Kidney (tissue), 14 donors: ENCODE results near the gene DCBLD2. TPM values are rescaled to one million over a fixed set of nuclear protein-coding genes. Genes with fewer than 3 reads are reported as not detected.
A peak's percentile ranks its signal among the peaks of the same experiment; 100 is the strongest.

ENCODE experiments used
- DNase-seq, 5 donors: peaks; one replicate each; pipeline ENCODE4 v3.0.0-alpha.2; 2013 to 2020
- FAIRE-seq: peaks from 2 replicates; lab custom pipeline; 2012; peaks lifted over from hg19 to GRCh38; lab: Jason Lieb, UNC
- H3K27ac ChIP-seq, 2 donors: one replicate each; pipeline ENCODE4 v1.7.0; 2013; ENCODE audit warnings: low read depth in 2 of 2, low read length in 2 of 2, inconsistent platforms in 1 of 2
- H3K27me3 ChIP-seq: one replicate; pipeline ENCODE4 v1.7.1; 2013; ENCODE audit warnings: low read length, inconsistent platforms; ENCODE audit not compliant: control insufficient read depth, insufficient read depth
- H3K36me3 ChIP-seq, 3 donors: one replicate each; pipeline versions ENCODE4 v1.7.0 to v1.7.1; 2013; ENCODE audit warnings: low read length in 3 of 3, control low read depth in 1 of 3, inconsistent platforms in 1 of 3; ENCODE audit not compliant: insufficient read depth in 3 of 3, control insufficient read depth in 2 of 3
- H3K4me1 ChIP-seq, 3 donors: one replicate each; pipeline versions ENCODE4 v1.7.0 to v1.7.1; 2013; ENCODE audit warnings: low read length in 3 of 3, inconsistent platforms in 1 of 3, low read depth in 1 of 3; ENCODE audit not compliant: control insufficient read depth in 2 of 3, insufficient read depth in 2 of 3
- H3K4me3 ChIP-seq, 3 donors: one replicate each; pipeline versions ENCODE4 v1.7.0 to v1.8.1; 2013; ENCODE audit warnings: low read length in 3 of 3, control low read depth in 1 of 3, inconsistent platforms in 1 of 3
- H3K9ac ChIP-seq, 3 donors: one replicate each; pipeline versions ENCODE4 v1.7.0 to v1.7.1; 2013; ENCODE audit warnings: low read length in 3 of 3, control low read depth in 1 of 3, inconsistent platforms in 1 of 3
- H3K9me3 ChIP-seq, 3 donors: one replicate each; pipeline versions ENCODE4 v1.7.0 to v1.7.1; 2013; ENCODE audit warnings: low read length in 3 of 3, control low read depth in 1 of 3, inconsistent platforms in 1 of 3; ENCODE audit not compliant: control insufficient read depth in 2 of 3, insufficient read depth in 1 of 3
- intact Hi-C: fragments of 100-400 bp; cut with DNase I; formaldehyde crosslinking; loops from one replicate; pipeline ENCODE4 v1.11.1; 2022
- polyA plus RNA-seq: library from polyadenylated mRNA; stranded (reverse); fragments of 350-450 nt; fragmentation: Illumina TruSeq; extraction: RNeasy Lipid Tissue Mini Kit (QIAGEN cat#74804); gene quantifications from one replicate; pipeline ENCODE4 v1.2.3, GENCODE V29; 2014; ENCODE audit warnings: low read depth, low replicate concordance; ENCODE audit not compliant: insufficient read depth
- total RNA-seq: library from RNA; stranded (reverse); fragmentation: NEBNext Ultra II Directional; extraction: Animal tissue kit (Norgen Biotek cat#: 25700); gene quantifications from one replicate; pipeline ENCODE4 v1.2.1, GENCODE V29; 2021
- TF ChIP-seq, protein P1 (sequence below): IDR thresholded peaks from 3 replicates; pipeline ENCODE4 v1.5.1; 2012; ENCODE audit warnings: mild to moderate bottlenecking, moderate library complexity, borderline replicate concordance; ENCODE audit not compliant: insufficient read depth; ENCODE audit errors: extremely low read depth
- donor health status: control.
- donor health status: control.
- donor health status: control.
- donor health status: control.
- donor health status: control.
- donor health status: DM: yes; HTN: yes; CAD: no.
- donor health status: Normal renal cell carcinoma (clear cell type).

Gene DCBLD2
- total and polyA plus RNA-seq, 2 donors from 2014 or later = 8.0 to 39.3 TPM

DNA sequence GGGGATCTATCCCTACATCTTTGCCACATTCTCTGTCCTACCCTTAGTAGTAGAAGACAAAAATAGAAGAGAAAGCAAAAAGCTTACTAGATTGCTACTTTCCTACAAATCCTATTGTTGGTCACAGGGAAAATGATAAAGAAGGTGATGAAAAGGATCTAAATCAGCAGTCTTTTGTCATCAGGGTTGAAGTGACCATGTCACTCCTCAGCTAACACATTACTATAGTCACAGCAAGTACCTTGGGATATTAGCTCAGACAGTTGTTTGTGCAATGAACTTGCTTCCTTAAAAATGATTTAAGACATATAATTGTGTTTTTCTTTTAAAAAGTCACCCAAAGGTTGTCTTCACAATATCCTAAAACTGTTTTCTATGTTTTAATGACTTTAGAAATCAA lies 132.0 kb downstream of the DCBLD2 start:
- peaks cover 0 to 16% (median 4%) of the 10 kb centered on the region in 3 donors for H3K4me1 ChIP-seq
- FAIRE-seq = no peak
- no peak for DNase-seq
- intact Hi-C loops = no loop called here
- no peaks in the 10 kb centered on the region for H3K36me3 ChIP-seq
- H3K9ac ChIP-seq = no peak overlapping the region
- no peak overlapping the region for H3K4me3 ChIP-seq
- TF ChIP-seq, protein P1, sequence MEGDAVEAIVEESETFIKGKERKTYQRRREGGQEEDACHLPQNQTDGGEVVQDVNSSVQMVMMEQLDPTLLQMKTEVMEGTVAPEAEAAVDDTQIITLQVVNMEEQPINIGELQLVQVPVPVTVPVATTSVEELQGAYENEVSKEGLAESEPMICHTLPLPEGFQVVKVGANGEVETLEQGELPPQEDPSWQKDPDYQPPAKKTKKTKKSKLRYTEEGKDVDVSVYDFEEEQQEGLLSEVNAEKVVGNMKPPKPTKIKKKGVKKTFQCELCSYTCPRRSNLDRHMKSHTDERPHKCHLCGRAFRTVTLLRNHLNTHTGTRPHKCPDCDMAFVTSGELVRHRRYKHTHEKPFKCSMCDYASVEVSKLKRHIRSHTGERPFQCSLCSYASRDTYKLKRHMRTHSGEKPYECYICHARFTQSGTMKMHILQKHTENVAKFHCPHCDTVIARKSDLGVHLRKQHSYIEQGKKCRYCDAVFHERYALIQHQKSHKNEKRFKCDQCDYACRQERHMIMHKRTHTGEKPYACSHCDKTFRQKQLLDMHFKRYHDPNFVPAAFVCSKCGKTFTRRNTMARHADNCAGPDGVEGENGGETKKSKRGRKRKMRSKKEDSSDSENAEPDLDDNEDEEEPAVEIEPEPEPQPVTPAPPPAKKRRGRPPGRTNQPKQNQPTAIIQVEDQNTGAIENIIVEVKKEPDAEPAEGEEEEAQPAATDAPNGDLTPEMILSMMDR = no peak
- H3K9me3 ChIP-seq = no peaks in the 10 kb centered on the region
- no peaks in the 10 kb centered on the region for H3K27me3 ChIP-seq
- H3K27ac ChIP-seq = no peak overlapping the region

DNA sequence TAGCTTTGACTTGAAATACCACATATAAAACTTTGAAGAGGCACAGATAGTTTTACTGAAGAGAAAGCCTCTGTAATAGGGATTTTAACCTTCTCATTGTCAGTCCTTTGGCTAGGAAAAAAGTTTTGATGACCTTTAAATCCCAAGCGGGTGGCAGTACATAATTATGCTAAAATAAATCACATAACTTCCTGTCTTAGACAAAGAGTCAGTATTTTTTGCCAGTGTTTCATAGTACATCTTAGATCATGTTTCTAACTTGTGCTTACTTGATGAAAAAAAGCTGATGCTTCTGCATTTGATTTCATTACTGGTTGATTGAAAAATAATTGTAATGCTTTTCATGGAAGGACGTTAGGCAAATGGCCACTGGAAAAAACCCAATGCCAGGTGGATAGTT lies 132.5 kb downstream of the DCBLD2 start:
- TF ChIP-seq, protein P1 = no peak
- intact Hi-C loops = no loop called here
- FAIRE-seq = no peak

DNA sequence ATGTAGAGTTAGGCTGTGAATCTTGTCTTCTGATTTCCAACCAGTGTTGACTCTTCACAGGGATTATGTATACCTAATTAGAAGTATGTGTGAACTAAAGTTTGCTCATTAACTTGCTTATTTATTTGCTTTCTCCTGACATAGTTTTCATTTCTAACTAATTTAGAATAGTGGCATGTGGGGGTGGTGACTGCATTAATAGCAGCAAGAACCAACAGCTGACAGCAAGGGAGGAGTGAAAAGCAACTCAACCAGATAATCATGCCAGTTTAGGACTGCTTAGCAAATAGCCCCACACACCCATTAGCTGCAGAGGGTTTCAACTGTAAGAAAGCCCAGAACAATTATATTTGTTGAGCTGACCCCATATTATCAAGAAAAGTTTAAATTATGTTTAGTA lies 134.6 kb downstream of the DCBLD2 start:
- no peak overlapping the region for H3K4me3 ChIP-seq
- H3K27ac ChIP-seq = no peak overlapping the region
- H3K27me3 ChIP-seq = no peaks in the 10 kb centered on the region
- TF ChIP-seq, protein P1 = no peak
- no peaks in the 10 kb centered on the region for H3K36me3 ChIP-seq
- intact Hi-C loops = no loop called here
- no peak overlapping the region for H3K9ac ChIP-seq
- no peaks in the 10 kb centered on the region for H3K9me3 ChIP-seq
- H3K4me1 ChIP-seq = peaks cover 0 to 16% (median 11%) of the 10 kb centered on the region in 3 donors
- FAIRE-seq = no peak
- peak in 1 of 5 donors; percentile 37 for DNase-seq

More for the DNA sequence above, 132.5 kb downstream of the DCBLD2 start:
- Histone ChIP-seq H3K36me3 (no peaks in the 10 kb centered on the region), H3K4me3 (no peak overlapping the region), H3K27me3 (no peaks in the 10 kb centered on the region), H3K9ac (no peak overlapping the region), H3K4me1 (peaks cover 0 to 16% (median 4%) of the 10 kb centered on the region in 3 donors), H3K9me3 (no peaks in the 10 kb centered on the region), H3K27ac (no peak overlapping the region)
- peak in 1 of 5 donors; percentile 23 for DNase-seq

DNA sequence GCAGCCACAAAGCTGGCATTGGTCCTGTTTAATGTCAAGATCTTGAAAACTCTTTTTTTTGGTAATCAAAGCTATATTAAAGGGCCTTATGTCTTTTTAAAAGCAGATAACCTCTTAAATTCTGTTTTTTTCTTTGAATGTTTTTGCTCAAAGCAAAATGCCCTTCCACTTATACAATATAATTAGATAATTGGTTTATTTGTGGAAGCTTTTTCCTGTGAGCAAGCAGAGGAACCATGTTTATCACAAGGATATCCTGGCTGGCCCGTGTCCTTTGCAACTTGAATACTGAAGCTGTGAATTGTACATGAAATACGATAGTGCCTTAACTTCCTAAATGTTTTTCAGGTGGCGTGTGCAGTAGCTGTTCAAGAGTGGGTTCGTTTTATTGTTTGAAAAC lies 135.8 kb downstream of the DCBLD2 start:
- Histone ChIP-seq H3K9me3 (no peaks in the 10 kb centered on the region), H3K36me3 (no peaks in the 10 kb centered on the region), H3K9ac (no peak overlapping the region), H3K27ac (peak overlapping the region in 1 of 2 donors; percentile 36), H3K4me3 (no peak overlapping the region), H3K4me1 (peaks cover 0 to 16% (median 11%) of the 10 kb centered on the region in 3 donors), H3K27me3 (no peaks in the 10 kb centered on the region)
- FAIRE-seq (no peak), DNase-seq (peak in 1 of 5 donors; percentile 28)
- TF ChIP-seq, protein P1 = no peak
- intact Hi-C loops = no loop called here
